IPS-15b (cell line): ENCODE measurements around the gene SYT14.
"Not testable (repeated sequence)": the region's sequence is repeated elsewhere in the genome, so short reads cannot be mapped to it uniquely, and the experiment has no call there.

Source experiments
- H3K27me3 ChIP-seq: one replicate; pipeline ENCODE4 v1.6.1; 2013; ENCODE audit warnings: low read length; ENCODE audit not compliant: control insufficient read depth, insufficient read depth
- H3K36me3 ChIP-seq: one replicate; pipeline ENCODE4 v1.6.1; 2013; ENCODE audit warnings: low read length; ENCODE audit not compliant: control insufficient read depth, insufficient read depth
- H3K4me1 ChIP-seq: one replicate; pipeline ENCODE4 v1.6.1; 2013; ENCODE audit warnings: mild to moderate bottlenecking, low read length; ENCODE audit not compliant: control insufficient read depth, insufficient read depth
- H3K4me3 ChIP-seq: one replicate; pipeline ENCODE4 v1.5.1; 2013; ENCODE audit warnings: low read depth, low read length
- H3K9ac ChIP-seq: one replicate; pipeline ENCODE4 v1.6.1; 2013; ENCODE audit warnings: low read depth, mild to moderate bottlenecking, low read length
- H3K9me3 ChIP-seq: one replicate; pipeline ENCODE4 v1.6.1; 2013; ENCODE audit warnings: mild to moderate bottlenecking, low read length; ENCODE audit not compliant: control insufficient read depth, insufficient read depth

The SYT14 gene

DNA sequence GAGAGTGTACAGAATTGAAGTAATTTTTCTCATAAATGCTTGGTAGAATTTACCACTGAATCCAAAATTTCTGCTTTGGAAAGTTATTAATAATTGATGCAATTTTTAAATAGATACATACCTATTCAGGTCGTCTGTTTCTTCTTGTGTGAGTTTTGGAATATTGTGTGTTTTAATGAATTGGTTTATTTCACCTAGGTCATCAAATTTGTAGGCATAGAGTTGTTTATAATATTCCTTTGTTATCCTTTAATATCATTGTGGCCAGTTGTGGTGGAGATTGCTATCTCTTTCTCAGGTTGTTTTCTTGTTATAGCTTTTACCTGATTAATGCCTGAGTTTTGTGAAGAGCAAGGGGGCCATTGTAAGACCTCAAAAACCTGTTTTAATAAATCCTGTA is 93.5 kb downstream of the SYT14 start:
- no peaks in the 10 kb centered on the region for H3K9me3 ChIP-seq
- H3K27me3 ChIP-seq: no peaks in the 10 kb centered on the region
- no peaks in the 10 kb centered on the region for H3K4me1 ChIP-seq
- H3K9ac ChIP-seq: no peak overlapping the region
- no peaks in the 10 kb centered on the region for H3K36me3 ChIP-seq
- no peak overlapping the region for H3K4me3 ChIP-seq

- Histone ChIP-seq H3K9me3 (no peaks in the 10 kb centered on the region), H3K4me1 (no peaks in the 10 kb centered on the region), H3K36me3 (no peaks in the 10 kb centered on the region), H3K4me3 (no peak overlapping the region), H3K27me3 (no peaks in the 10 kb centered on the region), H3K9ac (no peak overlapping the region)
Observed at GRCh38 chr1:210043058-210043457, 105.0 kb downstream of the SYT14 start.

DNA sequence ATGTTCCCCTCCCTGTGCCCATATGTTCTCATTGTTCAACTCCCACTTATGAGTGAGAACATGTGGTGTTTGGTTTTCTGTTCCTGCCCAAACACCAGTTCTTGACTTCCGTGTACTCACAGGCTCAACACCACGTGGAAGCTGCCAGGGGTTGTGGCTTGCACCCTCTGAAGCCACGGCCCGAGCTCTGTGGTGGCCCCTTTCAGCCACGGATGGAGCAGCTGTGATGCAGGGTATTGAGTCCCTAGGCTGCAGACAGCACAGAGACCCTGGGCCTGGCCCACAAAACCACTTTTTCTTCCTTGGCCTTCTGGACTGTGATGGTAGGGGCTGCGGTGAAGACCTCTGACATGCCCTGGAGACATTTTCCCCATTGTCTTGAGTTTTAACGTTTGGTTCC is 111.6 kb downstream of the SYT14 start:
- no peak overlapping the region for H3K9ac ChIP-seq
- no peaks in the 10 kb centered on the region for H3K36me3 ChIP-seq
- no peaks in the 10 kb centered on the region for H3K27me3 ChIP-seq
- H3K4me1 ChIP-seq: no peaks in the 10 kb centered on the region
- no peak overlapping the region for H3K4me3 ChIP-seq
- H3K9me3 ChIP-seq: no peaks in the 10 kb centered on the region

DNA sequence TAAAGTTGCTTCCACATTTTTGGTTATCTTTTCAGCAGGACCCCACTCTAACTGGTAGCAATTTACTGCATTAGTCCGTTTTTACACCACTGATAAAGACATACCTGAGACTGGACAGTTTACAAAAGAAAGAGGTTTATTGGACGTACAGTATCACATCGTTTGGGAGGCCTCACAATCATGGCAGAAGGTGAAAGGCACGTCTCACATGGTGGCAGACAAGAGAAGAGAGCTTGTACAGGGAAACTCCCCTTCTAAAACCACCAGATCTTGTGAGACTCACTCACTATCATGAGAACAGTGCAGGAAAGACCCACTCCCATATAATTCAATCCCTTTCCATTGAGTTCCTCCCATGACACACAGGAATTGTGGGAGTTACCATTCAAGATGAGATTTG is 112.5 kb downstream of the SYT14 start:
- H3K36me3 ChIP-seq, H3K27me3 ChIP-seq, H3K9me3 ChIP-seq, H3K9ac ChIP-seq, H3K4me3 ChIP-seq, H3K4me1 ChIP-seq: not testable (repeated sequence)

GRCh38 chr1:210053126-210053525 is 115.1 kb downstream of the SYT14 start:
- no peaks in the 10 kb centered on the region for H3K9me3 ChIP-seq
- H3K36me3 ChIP-seq: no peaks in the 10 kb centered on the region
- H3K4me1 ChIP-seq: no peaks in the 10 kb centered on the region
- no peaks in the 10 kb centered on the region for H3K27me3 ChIP-seq
- no peak overlapping the region for H3K4me3 ChIP-seq
- H3K9ac ChIP-seq: no peak overlapping the region

DNA sequence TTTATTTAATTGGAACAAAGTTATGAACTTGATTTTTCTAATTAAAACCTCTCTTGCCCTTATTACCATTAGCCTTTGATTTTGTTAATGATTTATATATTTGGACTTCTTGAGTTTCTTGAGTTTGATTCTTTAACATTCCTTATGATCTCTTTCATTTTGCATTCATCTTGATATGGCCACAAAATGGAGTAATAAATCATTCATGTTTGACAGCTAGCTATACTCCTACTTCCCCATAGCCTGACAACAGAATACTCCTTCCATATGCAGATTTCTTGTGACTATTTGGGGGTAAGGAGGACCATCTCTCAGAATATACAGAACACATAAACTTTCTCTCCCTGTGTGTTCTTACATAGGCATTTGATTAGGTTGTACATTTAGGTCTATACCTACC is 119.6 kb downstream of the SYT14 start:
- H3K36me3 ChIP-seq: no peaks in the 10 kb centered on the region
- H3K4me1 ChIP-seq: no peaks in the 10 kb centered on the region
- H3K27me3 ChIP-seq: no peaks in the 10 kb centered on the region
- H3K9me3 ChIP-seq: no peaks in the 10 kb centered on the region
- no peak overlapping the region for H3K9ac ChIP-seq
- H3K4me3 ChIP-seq: no peak overlapping the region

DNA sequence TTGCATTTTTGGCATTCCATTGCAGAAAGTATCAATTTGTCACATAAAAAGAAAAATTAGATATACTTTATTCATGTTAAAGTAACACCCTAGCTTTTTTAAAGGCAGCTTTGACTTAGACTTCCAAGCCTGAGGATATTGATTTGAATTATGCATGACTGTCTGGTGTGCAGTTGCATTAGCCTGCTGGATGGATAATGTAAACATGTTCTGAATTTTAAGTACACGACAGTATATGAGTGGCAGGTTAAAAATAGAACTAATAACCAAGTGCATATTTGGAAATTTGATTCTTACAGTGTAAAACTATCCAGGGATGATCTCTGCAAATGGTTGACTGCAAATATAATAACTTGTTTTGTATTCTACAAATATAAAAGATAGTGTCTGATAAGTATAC is 124.0 kb downstream of the SYT14 start:
- H3K9ac ChIP-seq: no peak overlapping the region
- no peak overlapping the region for H3K4me3 ChIP-seq
- H3K9me3 ChIP-seq: no peaks in the 10 kb centered on the region
- no peaks in the 10 kb centered on the region for H3K27me3 ChIP-seq
- H3K4me1 ChIP-seq: no peaks in the 10 kb centered on the region
- no peaks in the 10 kb centered on the region for H3K36me3 ChIP-seq

- Histone ChIP-seq H3K9me3 (no peaks in the 10 kb centered on the region), H3K4me3 (no peak overlapping the region), H3K9ac (no peak overlapping the region)
Observed at GRCh38 chr1:210070531-210070930, 132.5 kb downstream of the SYT14 start.

GRCh38 chr1:210072129-210072528 is 134.1 kb downstream of the SYT14 start:
- H3K4me1 ChIP-seq: peaks cover 17% of the 10 kb centered on the region
- H3K4me3 ChIP-seq: no peak overlapping the region
- H3K36me3 ChIP-seq: no peaks in the 10 kb centered on the region
- no peak overlapping the region for H3K9ac ChIP-seq
- peaks cover 2% of the 10 kb centered on the region for H3K9me3 ChIP-seq
- H3K27me3 ChIP-seq: no peaks in the 10 kb centered on the region

More at GRCh38 chr1:210070531-210070930, 132.5 kb downstream of the SYT14 start:
- Histone ChIP-seq H3K27me3 (no peaks in the 10 kb centered on the region), H3K4me1 (peaks cover 17% of the 10 kb centered on the region), H3K36me3 (no peaks in the 10 kb centered on the region)

- no peak overlapping the region for H3K4me3 ChIP-seq
- no peak overlapping the region for H3K9ac ChIP-seq
- no peaks in the 10 kb centered on the region for H3K36me3 ChIP-seq
- H3K9me3 ChIP-seq: peaks cover 4% of the 10 kb centered on the region
- H3K4me1 ChIP-seq: peaks cover 17% of the 10 kb centered on the region
- H3K27me3 ChIP-seq: no peaks in the 10 kb centered on the region
Observed at GRCh38 chr1:210072896-210073504, 135.0 kb downstream of the SYT14 start.

DNA sequence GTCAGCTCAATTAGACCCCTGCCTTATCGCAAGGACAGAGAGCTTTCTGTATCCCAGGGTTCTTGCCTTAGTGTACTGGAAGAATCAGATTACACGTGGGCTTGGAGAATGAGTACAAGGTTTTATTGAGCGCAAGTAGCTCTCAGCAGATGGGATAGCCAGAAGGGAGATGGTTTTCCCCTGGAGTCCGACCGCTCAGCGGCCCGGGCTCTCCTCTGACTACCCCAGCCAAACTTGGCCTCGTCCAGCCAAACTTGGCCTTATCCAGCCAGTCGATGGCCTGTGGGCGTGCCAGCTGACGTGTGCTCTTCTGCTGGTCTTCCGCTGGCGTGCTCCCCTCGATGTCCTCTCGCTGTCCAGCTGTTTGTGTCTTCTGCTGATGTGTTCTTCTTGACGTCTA is 136.9 kb downstream of the SYT14 start:
- Histone ChIP-seq H3K9ac (no peak overlapping the region), H3K4me3 (no peak overlapping the region), H3K36me3 (no peaks in the 10 kb centered on the region), H3K27me3 (no peaks in the 10 kb centered on the region), H3K4me1 (peaks cover 17% of the 10 kb centered on the region), H3K9me3 (peaks cover 4% of the 10 kb centered on the region)

DNA sequence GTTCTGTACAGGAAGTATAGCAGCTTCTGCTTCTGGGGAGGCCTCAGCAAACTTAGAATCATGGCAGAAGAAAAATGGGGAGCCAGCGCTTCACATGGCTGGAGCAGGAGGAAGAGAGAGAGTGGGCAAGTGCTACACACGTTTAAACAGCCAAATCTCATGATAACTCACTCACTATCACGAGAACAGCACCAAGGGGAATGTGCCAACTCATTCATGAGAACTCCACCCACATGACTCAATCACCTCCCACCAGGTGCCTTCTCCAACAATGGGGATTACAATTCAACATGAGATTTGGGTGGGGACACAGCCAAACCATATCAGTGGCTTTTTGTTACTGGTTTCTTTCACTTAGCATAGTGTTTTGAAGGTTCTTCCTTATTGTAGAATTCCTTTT is 138.6 kb downstream of the SYT14 start:
- H3K9me3 ChIP-seq: peaks cover 4% of the 10 kb centered on the region
- no peak overlapping the region for H3K9ac ChIP-seq
- H3K27me3 ChIP-seq: no peaks in the 10 kb centered on the region
- H3K36me3 ChIP-seq: no peaks in the 10 kb centered on the region
- peaks cover 11% of the 10 kb centered on the region for H3K4me1 ChIP-seq
- H3K4me3 ChIP-seq: no peak overlapping the region
